ENCODE data around the gene TFR2. TPM values are rescaled to one million over a fixed set of nuclear protein-coding genes. Genes with fewer than 3 reads are reported as not detected.

Gene TFR2
- total RNA-seq, 1 donor from 2014 or later = 0.71 TPM

DNA sequence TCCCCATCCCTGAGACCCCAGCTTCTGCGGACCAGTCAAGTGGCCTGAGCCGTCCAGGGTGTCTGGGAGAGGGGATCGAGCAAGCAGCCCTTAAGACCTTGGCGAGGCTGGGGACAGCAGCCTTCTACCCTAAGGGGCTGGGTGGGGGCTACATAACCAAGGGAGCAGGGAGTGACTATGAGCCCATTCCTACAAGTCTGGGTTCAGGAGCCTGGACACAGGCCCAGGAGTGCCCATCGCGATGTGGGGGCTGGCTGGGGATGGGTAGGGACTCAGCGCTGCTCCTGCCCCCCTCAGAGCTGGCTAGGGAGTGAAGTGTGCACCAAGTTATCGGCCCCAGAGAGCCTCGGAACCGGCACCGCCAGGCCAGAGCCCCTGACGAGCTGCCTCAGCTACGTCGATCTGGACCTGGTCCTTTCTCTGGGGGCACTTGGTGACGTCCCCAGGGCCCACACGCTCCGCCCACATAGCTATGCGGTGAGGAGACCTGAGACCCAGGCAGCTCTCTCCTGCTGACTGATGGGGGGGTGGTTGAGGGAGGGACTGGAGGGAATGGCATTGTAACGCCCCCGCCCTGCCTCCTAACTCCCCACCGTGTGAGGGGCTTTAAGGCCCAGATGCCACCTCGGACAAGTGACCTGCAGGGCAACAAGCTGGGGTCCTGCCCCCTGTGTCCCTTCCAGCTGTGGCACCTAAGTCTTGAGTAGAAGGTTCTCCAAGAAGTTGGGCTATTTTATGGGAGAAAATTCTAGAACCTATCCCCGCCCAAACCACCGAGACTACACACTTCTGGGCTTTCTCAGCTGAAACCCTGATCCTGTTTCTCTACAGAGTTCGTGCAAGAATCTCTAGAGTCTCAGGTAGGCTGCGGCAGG, 70.2 kb downstream of the TFR2 start:
- H3K4me3 ChIP-seq (ENCODE audit: low read depth, low read length) = no peak overlapping the region
- H3K27me3 ChIP-seq (ENCODE audit: control insufficient read depth, insufficient read depth, low read length) = peaks cover 6% of the 10 kb centered on the region
- TF ChIP-seq, protein P1, sequence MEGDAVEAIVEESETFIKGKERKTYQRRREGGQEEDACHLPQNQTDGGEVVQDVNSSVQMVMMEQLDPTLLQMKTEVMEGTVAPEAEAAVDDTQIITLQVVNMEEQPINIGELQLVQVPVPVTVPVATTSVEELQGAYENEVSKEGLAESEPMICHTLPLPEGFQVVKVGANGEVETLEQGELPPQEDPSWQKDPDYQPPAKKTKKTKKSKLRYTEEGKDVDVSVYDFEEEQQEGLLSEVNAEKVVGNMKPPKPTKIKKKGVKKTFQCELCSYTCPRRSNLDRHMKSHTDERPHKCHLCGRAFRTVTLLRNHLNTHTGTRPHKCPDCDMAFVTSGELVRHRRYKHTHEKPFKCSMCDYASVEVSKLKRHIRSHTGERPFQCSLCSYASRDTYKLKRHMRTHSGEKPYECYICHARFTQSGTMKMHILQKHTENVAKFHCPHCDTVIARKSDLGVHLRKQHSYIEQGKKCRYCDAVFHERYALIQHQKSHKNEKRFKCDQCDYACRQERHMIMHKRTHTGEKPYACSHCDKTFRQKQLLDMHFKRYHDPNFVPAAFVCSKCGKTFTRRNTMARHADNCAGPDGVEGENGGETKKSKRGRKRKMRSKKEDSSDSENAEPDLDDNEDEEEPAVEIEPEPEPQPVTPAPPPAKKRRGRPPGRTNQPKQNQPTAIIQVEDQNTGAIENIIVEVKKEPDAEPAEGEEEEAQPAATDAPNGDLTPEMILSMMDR (IDR thresholded peaks at IDR 0.05; ENCODE audit: insufficient read depth, low read length, poor library complexity, severe bottlenecking) = no peak
- no peaks in the 10 kb centered on the region for H3K36me3 ChIP-seq (ENCODE audit: control insufficient read depth, insufficient read depth, low read length)
- no peak for DNase-seq (ENCODE audit: low read depth)

Other genes starting within 250 kb of the TFR2 start
- gene ZCWPW1, start 212.8 kb downstream of the TFR2 start, total RNA-seq = 0.88 and 1.8 TPM in 2 replicates
- 29.7 and 30.0 TPM in 2 replicates for gene MEPCE, start 211.7 kb downstream of the TFR2 start, total RNA-seq
- 28.0 and 39.8 TPM in 2 replicates for gene PPP1R35, start 205.1 kb downstream of the TFR2 start, total RNA-seq
- gene SPACDR, start 177.3 kb downstream of the TFR2 start, total RNA-seq = not detected in 2 replicates
- gene TSC22D4, start 162.3 kb downstream of the TFR2 start, total RNA-seq = 41.6 and 45.3 TPM in 2 replicates
- 0.14 and 0.46 TPM in 2 replicates for gene NYAP1, start 157.6 kb downstream of the TFR2 start, total RNA-seq
- 4.0 and 8.6 TPM in 2 replicates for gene AGFG2, start 102.3 kb downstream of the TFR2 start, total RNA-seq
- 0.62 TPM in 1 of 2 replicates, not detected in the other for gene SAP25, start 67.7 kb downstream of the TFR2 start, total RNA-seq
- 69.0 and 85.2 TPM in 2 replicates for gene LRCH4, start 55.4 kb downstream of the TFR2 start, total RNA-seq
- gene FBXO24, start 55.2 kb downstream of the TFR2 start, total RNA-seq = 0.55 and 0.79 TPM in 2 replicates
- gene PCOLCE, start 39.2 kb downstream of the TFR2 start, total RNA-seq = 4.7 and 6.4 TPM in 2 replicates
- gene MOSPD3, start 29.0 kb downstream of the TFR2 start, total RNA-seq = 14.5 and 23.3 TPM in 2 replicates
- not detected in 2 replicates for gene ACTL6B, start 14.9 kb upstream of the TFR2 start, total RNA-seq
- 330 and 391 TPM in 2 replicates for gene GNB2, start 32.2 kb upstream of the TFR2 start, total RNA-seq
- 23.1 and 23.5 TPM in 2 replicates for gene GIGYF1, start 52.7 kb upstream of the TFR2 start, total RNA-seq
- gene POP7, start 64.6 kb upstream of the TFR2 start, total RNA-seq = 46.1 and 52.8 TPM in 2 replicates
- gene EPO, start 78.9 kb upstream of the TFR2 start, total RNA-seq = not detected in 2 replicates
- gene ZAN, start 92.0 kb upstream of the TFR2 start, total RNA-seq = not detected in 2 replicates
- 138 TPM in 2 replicates for gene EPHB4, start 186.0 kb upstream of the TFR2 start, total RNA-seq
- 15.7 and 18.3 TPM in 2 replicates for gene SLC12A9, start 211.2 kb upstream of the TFR2 start, total RNA-seq
- 113 and 114 TPM in 2 replicates for gene TRIP6, start 225.8 kb upstream of the TFR2 start, total RNA-seq
- 65.9 and 67.9 TPM in 2 replicates for gene SRRT, start 233.6 kb upstream of the TFR2 start, total RNA-seq
- 1.6 and 4.3 TPM in 2 replicates for gene UFSP1, start 248.2 kb upstream of the TFR2 start, total RNA-seq

All from kidney epithelial cell (primary cell).